HG03039 (cell line): Measurements from ENCODE around the gene EIF4E.
"Not testable (repeated sequence)": the region's sequence is repeated elsewhere in the genome, so short reads cannot be mapped to it uniquely, and the experiment has no call there.

ENCODE experiments used
- ATAC-seq: cut with Tn5 transposase; IDR thresholded peaks from one replicate; pipeline ENCODE4 v1.9.1; 2021; ENCODE audit warnings: mild to moderate bottlenecking, moderate library complexity; ENCODE audit not compliant: unreplicated experiment

The EIF4E gene

DNA sequence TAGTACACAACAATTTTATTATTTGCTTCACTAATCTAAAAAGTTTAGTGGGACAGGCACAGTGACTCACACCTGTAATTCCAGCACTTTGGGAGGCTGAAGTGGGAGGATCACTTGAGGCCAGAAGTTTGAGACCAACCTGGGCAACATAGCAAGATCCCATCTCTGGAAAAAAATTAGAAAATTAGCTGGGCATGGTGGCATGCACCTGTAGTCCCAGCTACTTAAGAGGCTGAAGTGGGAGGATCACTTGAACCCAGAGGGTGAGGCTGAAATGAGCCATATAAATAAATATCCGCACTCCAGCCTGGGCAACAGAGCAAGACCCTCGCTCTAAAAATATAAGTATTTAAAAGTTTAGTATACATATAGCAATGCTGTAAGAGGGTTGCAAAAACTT is 42.6 kb downstream of the EIF4E start:
- ATAC-seq, result not testable (repeated sequence)

DNA sequence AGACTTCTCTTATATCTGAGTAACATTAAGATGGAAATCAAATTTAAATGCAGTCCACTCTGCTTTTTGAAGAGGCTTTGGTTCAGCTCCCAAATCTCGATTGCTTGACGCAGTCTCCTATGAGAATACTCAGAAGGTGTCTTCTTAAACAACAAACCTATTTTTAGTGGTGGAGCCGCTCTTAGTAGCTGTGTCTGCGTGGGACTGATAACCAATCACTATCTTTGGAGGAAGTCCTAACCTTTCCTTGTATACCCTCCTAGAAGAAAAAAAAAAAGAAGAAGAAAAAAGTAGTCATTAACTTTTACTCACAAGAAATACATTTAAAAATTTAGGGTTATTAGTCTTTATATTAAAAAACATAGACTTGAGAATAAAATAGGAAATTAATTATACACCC is 48.0 kb downstream of the EIF4E start:
- not testable (repeated sequence) for ATAC-seq

DNA sequence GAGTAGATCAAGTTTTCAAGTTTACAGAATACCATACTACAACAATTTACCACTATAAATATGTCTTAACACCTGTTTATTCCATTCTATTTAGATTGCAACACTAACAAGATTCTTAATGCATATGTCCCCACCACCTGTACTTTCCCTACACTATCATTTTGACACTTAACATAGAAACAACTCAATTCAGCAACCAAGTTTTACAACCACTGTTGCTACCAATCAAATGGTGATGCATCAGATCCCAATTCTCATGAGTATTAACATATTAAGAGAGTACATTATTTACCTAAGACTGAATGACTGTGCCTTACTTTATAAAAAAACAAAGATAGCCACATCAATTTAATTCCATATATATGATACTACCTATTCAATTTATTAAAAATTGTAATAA is 49.4 kb downstream of the EIF4E start:
- ATAC-seq, result no peak

DNA sequence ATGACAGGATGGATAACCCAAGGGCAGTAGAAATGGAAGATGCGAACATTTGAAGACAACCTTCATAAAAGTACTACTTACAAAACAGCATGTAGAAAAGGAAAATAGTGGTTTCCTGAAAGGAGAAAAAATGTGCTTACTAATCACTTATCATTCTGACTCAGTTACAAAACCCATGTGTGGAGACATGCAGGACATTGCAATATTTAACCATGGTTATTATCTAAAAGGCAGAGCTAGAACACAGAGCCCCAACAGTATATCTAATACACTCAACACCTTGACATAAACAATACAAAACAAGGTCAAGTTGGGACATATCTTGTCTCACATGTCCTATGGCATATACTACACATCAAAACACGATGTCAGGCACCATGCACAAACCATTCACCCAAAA is 55.9 kb downstream of the EIF4E start:
- ATAC-seq, result no peak

DNA sequence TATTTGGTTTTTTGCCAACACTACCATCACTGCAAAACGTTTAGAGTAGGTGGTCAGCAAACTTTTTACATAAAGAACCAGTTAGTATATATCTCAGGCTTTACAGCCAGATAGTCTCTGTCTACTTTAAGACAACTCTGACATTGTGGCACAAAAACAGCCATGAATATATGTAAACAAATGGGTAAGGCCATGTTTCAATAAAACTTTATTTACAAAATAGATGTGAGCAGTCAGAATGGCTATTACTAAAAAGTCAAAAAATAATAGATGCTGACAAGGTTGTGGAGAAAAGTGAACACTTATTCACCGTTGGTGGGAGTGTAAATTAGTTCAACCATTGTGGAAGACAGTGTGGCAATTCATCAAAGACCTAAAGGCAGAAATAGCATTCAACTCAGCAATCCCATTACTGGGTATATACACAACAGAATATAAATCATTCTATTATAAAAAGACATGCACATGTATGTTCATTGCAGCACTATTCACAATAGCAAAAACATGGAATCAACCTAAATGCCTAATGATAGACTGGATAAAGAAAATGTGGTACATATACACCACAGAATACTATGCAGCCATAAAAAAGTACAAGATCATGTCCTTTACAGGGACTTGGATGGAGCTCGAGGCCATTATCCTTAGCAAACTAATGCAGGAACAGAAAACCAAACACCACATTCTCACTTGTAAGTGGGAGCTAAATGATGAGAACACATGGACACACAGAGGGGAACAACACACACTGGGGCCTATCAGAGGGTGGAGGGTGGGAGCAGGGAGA is 56.6 kb downstream of the EIF4E start:
- not testable (repeated sequence) for ATAC-seq

DNA sequence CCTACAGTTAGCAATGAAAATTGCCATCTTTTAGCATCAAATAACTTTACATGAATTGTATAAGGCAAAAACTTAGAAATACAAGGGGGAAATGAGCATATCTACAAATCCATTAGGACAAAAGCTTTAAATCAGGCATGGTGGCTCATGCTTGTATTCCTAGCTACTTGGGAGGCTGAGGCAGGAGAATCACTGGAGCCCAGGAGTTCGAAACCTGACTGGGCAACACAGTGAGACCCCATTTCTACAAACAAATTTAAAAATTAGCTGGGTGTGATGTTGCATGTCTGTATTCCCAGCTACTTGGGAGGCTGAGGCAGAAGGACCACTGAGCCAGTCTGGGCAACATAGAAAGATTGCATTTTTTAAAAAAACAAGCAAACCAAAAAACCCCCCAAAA is 61.3 kb downstream of the EIF4E start:
- ATAC-seq, result no peak

DNA sequence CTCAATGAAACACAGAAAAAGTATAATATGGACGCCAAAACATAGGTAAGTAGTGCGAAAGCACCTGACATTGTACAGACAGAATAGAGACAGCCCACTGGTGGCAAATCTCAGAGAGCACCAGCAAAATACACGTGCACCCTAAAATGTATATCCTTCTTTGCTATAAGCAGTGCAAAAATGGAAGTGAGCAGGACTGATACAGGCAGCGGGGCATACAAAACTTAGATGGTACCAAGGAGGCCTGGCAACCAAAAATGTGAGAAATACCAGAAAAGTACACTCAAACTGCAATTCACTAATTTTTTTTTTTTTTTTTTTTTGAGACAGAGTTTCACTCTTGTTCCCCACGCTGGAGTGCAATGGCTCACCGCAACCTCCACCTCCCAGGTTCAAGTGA is 63.9 kb downstream of the EIF4E start:
- ATAC-seq, result no peak

DNA sequence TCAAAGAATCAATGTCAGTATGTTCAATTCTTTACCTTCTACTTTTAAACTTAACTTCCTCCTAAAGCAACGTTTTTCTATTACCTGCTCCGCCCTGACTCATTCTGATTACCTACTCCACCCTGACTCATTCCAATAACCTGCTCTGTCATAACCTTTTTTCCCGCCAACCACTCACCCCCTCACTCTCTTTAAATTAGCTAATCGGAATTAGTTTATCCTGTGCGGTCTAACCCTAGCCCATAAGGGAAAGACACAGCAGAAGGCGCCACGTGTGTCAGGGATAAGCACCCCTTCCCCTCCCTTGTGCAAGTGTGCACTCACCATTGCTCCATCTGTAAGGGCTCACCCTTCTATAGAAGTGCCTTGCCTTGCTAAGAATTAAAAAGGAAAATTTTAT is 64.4 kb downstream of the EIF4E start:
- ATAC-seq, result no peak

DNA sequence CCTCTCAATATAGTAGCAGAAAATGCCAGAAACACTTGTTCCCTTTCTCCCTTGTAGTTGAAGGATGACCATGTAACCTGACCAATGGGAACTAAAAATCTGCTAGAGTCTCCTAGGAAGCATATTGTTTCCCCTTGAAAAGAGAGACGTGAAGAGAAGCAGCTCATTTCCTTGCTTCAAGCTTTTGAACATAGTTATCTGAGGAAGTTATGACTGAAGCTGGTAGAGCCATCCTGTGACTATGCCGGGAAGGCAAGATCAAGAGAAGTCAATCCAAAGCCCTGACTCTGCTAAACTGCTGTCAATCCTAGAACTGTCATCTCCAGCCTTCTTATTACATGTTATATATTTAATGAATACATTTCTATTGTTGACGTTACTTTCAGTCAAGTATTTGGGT is 66.6 kb downstream of the EIF4E start:
- no peak for ATAC-seq

DNA sequence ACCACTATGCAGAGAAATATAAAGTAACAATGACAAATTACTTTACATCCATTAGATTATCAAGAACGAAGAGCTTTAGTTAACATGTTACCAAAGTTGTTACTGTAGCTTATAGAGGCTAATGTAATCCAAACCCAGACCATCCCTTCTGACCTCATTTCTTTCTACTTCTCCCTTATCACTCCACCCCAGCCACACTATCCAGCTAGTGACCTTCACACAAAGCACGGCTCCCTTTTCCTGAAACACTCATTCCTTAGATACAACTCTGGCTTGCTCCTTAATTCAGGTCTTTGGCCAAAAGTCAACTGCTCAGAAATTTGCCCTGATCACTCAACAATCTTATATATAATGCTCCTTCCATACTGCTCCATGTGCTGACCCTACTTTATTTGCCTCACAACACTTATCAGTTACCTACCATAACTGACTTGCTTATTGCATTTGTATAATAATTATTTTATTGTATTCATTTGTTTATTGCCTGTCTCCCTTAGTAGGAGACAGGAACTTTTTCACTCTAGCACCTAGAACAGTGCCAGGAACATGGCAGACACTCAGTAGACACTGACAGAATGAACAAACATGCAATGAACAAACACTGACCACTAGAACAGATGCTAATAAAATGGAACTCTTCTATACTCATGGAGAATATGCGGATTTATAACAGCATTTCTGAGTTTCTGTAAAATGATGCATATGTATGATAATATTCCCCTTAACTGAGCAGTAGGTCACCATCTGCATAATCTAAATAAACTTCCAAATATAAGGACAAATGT is 67.6 kb downstream of the EIF4E start:
- ATAC-seq, result no peak

DNA sequence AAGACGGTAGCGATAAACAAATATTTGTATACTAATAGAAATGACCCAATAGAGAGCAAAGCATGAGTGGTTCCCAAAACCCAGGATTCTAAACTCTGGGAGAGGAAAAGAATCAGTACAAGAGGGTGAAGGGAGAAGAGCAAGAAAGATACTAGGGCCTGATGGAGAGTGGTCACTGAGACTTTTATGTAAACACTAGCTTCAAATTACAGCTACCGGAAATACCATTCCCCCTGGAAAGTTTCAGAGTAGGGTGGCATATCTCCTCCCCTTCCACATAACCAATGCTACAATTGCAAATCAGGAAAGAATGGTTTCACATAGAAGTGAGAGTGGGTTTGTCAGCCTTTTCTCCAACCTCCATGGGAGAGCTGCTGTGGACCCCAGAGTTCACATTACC is 77.1 kb downstream of the EIF4E start:
- no peak for ATAC-seq

DNA sequence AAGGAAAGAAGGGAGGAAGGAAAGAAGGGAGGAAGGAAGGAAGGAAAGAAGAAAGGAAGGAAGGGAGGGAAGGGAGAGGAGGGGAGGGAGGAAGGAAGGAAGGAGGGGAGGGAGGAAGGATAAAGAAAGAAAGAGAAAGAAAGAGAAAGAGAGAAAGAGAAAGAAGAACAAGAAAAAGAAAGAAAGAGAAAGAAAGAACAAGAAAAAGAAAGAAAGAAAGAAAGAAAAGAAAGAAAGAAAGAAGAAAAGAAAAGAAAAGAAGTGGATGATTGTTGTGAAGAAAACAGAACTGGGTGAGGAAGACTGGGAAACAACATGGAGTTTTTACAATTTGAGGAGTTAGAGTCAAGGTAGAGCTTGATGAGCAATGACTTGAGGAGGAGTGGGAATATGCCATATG is 78.0 kb downstream of the EIF4E start:
- no peak for ATAC-seq

DNA sequence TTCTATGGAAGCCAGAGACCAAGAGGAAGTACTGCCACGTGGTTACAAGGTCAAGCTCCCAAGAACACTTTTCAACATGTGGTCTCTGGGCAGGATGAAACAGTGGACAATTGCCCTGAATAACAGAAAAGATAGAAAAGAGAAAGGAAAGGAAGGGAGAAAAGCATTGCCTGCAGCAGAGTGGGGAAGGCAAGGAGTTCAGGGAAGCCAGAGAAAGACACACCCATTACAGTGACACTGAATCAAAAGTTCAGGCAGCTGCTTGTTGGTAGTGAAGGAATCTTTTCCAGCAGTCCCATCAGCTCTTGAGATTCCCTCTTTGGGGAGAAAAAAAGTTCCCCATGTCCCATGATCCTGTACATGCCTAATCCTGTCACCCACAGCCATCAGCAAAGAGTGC is 80.5 kb downstream of the EIF4E start:
- ATAC-seq, result no peak

DNA sequence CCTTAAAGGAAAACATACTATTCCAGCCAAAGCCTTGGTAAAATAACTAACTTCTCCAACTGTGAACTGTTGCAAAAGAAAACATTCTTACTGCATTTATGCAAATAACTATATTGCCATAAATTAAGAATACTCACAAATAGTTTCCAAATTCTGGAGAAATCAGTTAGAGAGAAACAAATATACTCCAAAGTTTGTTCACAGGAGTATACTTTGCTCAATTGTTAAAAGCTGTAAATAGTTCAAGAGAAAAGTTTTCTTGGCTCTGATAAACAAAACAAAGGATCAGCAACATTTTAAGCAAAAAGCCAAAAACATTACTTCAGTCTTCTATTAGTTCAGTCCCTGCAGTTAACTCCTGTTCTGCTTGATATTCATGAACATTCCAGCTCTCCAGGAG is 83.0 kb downstream of the EIF4E start:
- ATAC-seq, result no peak

DNA sequence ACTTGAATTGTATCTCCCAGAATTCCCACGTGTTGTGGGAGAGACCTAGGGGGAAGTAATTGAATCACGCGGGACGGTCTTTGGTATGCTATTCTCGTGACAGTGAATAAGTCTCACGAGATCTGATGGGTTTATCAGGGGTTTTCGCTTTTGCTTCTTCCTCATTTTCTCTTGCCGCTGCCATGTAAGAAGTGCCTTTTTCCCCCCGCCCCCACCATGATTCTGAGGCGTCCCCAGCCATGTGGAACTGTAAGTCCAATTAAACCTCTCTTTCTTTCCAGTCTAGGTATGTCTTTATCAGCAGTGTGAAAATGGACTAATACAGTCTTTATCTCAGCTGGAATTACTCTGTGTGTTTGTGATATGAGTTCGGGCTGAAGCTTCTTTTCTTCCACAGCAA is 86.0 kb downstream of the EIF4E start:
- ATAC-seq, result not testable (repeated sequence)

DNA sequence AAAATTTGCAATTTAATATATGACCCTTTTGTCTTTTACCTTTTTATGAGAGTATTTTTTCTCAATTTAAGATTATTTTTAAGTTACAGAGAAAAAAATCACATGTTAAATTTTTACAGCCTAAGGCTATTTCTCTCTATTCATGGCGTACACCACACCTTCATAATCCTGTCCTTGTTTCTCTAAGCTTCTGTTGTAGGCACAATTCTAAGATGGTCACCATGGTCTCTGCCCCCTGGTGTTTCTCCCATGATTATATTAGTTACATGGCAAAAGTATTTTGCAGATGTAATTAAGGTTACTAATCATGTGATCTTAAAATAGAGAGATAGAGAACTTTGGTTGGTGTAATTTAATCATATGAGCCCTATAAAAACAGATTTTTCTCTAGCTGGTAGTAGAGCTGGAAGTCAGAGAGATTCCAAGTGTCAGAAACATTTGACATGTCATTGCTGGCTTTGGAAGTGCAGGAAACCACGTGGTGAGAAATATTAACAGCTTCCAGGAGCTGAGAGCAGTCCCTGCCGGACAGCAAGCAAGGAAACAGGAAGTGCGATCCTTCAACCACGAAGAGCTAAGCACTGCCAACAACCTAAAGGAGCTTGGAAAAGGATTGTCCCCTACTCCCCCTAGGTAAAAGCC is 89.8 kb downstream of the EIF4E start:
- ATAC-seq, result no peak

DNA sequence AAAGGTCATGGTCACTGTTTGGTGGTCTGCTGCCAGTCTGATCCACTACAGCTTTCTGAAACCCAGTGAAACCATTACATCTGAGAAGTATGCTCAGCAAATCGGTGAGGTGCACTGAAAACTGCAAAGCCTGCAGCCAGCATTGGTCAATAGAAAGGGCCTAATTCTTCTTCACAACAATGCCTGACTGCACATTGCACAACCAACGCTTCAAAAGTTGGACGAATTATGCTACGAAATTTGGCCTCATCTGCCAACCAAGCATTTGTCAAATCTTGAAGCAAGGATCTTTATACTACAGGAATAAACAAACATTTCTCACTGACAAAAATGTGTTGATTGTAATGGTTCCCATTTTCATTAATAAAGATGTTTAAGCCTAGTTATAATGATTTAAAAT is 90.4 kb downstream of the EIF4E start:
- no peak for ATAC-seq

DNA sequence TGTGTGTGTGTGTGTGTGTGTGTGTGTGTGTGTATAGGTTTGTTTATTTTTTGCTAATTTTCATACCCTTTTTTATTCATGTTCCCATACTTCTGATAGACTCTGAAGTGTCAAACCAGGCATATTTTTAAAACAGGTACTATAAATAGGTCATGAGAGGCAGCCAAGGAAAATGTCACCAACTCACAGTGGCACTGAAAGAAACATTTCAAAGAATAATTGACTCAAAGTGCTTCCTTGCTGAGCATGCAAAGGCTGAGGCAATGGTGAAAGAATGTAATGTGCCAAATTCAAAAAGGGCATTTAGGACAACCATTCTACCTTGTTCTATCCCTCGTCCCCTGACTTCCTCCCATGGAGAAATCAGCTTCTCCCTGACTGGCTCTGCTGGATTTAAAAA is 95.5 kb downstream of the EIF4E start:
- no peak for ATAC-seq

DNA sequence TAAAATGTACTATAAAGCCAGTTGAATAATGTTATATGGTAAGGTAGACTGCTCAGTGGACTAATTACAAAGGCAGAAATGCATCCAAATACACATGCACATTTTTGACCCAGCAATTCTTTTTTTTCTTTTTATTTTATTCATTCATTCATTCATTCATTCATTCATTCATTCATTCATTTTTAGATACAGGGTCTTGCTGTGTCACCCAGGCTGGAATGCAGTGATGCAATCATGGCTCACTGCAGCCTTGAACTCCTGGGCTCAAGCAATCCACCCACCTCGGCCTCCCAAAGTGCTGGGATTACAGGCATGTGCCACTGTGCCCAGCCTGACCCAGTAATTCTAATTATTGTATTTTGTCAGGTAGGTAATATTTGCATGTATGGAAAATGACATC is 97.9 kb downstream of the EIF4E start:
- ATAC-seq, result not testable (repeated sequence)
